ENCODE data around the gene NDUFS4.

GRCh38 chr5:53601570-53601969 lies 41.1 kb downstream of the NDUFS4 start:
- TF ChIP-seq EZH2 (IDR thresholded peaks at IDR 0.05; ENCODE audit: borderline replicate concordance, low read depth, low read length, poor library complexity, severe bottlenecking) (no peak), CTCF (conservative IDR thresholded peaks at IDR 0.05; ENCODE audit: low read depth, low read length) (no peak)

All from A673 (cell line).